Panc1 (cell line): ENCODE results near the gene ATP2C1. TPM values are rescaled to one million over a fixed set of nuclear protein-coding genes. Genes with fewer than 3 reads are reported as not detected.

Source experiments
- ATAC-seq: fragments of 200-7000 bp; cut with Tn5 transposase; 2 replicates; pipeline ENCODE4 v1.9.1; 2020; ENCODE audit warnings: mild to moderate bottlenecking, moderate library complexity
- BruUV-seq: library from RNA; stranded (reverse); fragments of 400-500 nt; replicated peaks from 2 replicates; lab custom pipeline; 2021; lab: Mats Ljungman, UMichigan
- CTCF ChIA-PET: fragments of 300-600 bp; sonication (Branson Sonifier 250); formaldehyde crosslinking; loops from one replicate; lab custom pipeline; 2022; ENCODE audit warnings: antibody characterized with exemption; lab: Charles Lee
- POLR2A ChIA-PET: fragments of 300-600 bp; sonication (Branson Sonifier 250); formaldehyde crosslinking; loops from one replicate; lab custom pipeline; 2022; ENCODE audit warnings: antibody characterized with exemption; lab: Charles Lee
- DNase-seq: peaks from one replicate; pipeline ENCODE4 v3.0.0-alpha.2; 2010; ENCODE audit warnings: low read depth, low spot score
- H3K27ac ChIP-seq: 2 replicates; pipeline ENCODE4 v1.5.1; 2011; ENCODE audit warnings: mild to moderate bottlenecking, low read length, inconsistent platforms
- H3K27me3 ChIP-seq: fragments of 200-500 bp; sonication (Bioruptor generic); 2 replicates; pipeline ENCODE4 v1.6.0; 2014; ENCODE audit warnings: low read length, inconsistent platforms; ENCODE audit not compliant: control insufficient read depth, insufficient read depth
- H3K36me3 ChIP-seq: fragments of 200-500 bp; sonication (Bioruptor generic); 2 replicates; pipeline ENCODE4 v1.5.1; 2014; ENCODE audit warnings: inconsistent platforms, mild to moderate bottlenecking, low read length, moderate library complexity; ENCODE audit not compliant: control insufficient read depth, insufficient read depth
- H3K4me1 ChIP-seq: 2 replicates; pipeline ENCODE4 v1.5.1; 2011; ENCODE audit warnings: inconsistent platforms, mild to moderate bottlenecking, low read length, moderate library complexity; ENCODE audit not compliant: control insufficient read depth, insufficient read depth
- H3K4me3 ChIP-seq, 2 experiments: 2 replicates each; pipeline ENCODE4 v1.5.1; 2011 to 2012; ENCODE audit warnings: low read depth in 2 of 2, low read length in 2 of 2, mild to moderate bottlenecking in 2 of 2, inconsistent platforms in 1 of 2, moderate library complexity in 1 of 2
- H3K9me3 ChIP-seq: fragments of 200-500 bp; sonication (Bioruptor generic); 2 replicates; pipeline ENCODE4 v1.5.1; 2014; ENCODE audit warnings: low read depth, mild to moderate bottlenecking, inconsistent platforms, low read length, moderate library complexity; ENCODE audit not compliant: control insufficient read depth, insufficient read depth
- POLR2AphosphoS5 ChIP-seq: IDR thresholded peaks from 2 replicates; pipeline ENCODE4 v1.6.1; 2012; ENCODE audit warnings: mild to moderate bottlenecking, low read depth, low read length, moderate library complexity
- SIN3A ChIP-seq: IDR thresholded peaks from 2 replicates; pipeline ENCODE4 v1.6.1; 2012; ENCODE audit warnings: low read depth, mild to moderate bottlenecking, low read length, moderate library complexity, borderline replicate concordance; ENCODE audit not compliant: insufficient read depth
- TCF7L2 ChIP-seq: IDR thresholded peaks from 2 replicates; pipeline ENCODE4 v1.6.1; 2011; ENCODE audit warnings: mild to moderate bottlenecking, low read depth, low read length, inconsistent platforms
- in situ Hi-C: cut with HindIII; loops from 2 replicates; pipeline ENCODE4 v1.10.0; 2016; ENCODE audit warnings: low sequenced_read_pairs, low pct_unique_long_range_greater_than_20kb
- intact Hi-C: fragments of 100-400 bp; cut with micrococcal nuclease; formaldehyde crosslinking; loops from one replicate; pipeline ENCODE4 v1.10.0; 2022; ENCODE audit not compliant: unreplicated experiment
- total RNA-seq: library from RNA; stranded (reverse); gene quantifications from one replicate; pipeline ENCODE4 v1.2.1, GENCODE V29; 2021; ENCODE audit not compliant: unreplicated experiment
- TF ChIP-seq, protein P1 (sequence below), 2 experiments: IDR thresholded peaks; 2 replicates each; pipeline ENCODE4 v1.6.1; 2011 to 2012; ENCODE audit warnings: low read depth in 2 of 2, control low read depth in 1 of 2, low read length in 1 of 2, mild to moderate bottlenecking in 1 of 2, moderate library complexity in 1 of 2; ENCODE audit not compliant: insufficient read depth in 1 of 2
- TF ChIP-seq, protein P2 (sequence below): fragments of 450-650 bp; IDR thresholded peaks from 2 replicates; pipeline ENCODE4 v1.5.1; 2017; ENCODE audit warnings: mild to moderate bottlenecking

The ATP2C1 gene
- total RNA-seq, 1 experiment from 2014 or later: 101 TPM

DNA sequence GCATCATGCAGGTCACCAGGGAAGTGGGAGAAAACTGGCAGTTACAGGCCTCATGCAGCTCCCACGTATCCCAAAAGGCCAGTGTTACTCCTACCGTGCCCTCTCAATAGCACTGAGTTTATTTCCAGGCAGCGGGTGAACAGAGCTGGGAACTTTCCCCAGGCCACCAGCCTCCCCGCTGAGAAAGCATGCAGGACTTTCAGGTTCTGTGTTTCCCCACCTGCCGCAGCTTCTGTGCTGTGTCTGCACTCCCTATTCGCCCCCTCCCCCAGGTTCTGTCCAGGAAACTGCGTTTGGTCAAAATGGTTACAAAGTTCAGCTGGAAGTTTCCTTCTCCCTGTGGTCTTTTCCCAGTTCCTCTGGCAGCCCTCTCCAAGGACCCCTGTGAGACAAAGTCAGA is 154.1 kb downstream of the ATP2C1 start:
- intact Hi-C loops: no loop called here
- no peaks in the 10 kb centered on the region for H3K4me1 ChIP-seq
- H3K36me3 ChIP-seq: no peaks in the 10 kb centered on the region
- in situ Hi-C loops: no loop called here
- POLR2A ChIA-PET: interaction anchor here (0.5 to 0.6 kb wide), 2 partner anchors 303 to 1859 kb away, joined by 3 to 4 read pairs; no protein-coding TSS in a partner anchor
- TF ChIP-seq TCF7L2 (no peak), SIN3A (no peak), POLR2AphosphoS5 (no peak)
- TF ChIP-seq, protein P1, sequence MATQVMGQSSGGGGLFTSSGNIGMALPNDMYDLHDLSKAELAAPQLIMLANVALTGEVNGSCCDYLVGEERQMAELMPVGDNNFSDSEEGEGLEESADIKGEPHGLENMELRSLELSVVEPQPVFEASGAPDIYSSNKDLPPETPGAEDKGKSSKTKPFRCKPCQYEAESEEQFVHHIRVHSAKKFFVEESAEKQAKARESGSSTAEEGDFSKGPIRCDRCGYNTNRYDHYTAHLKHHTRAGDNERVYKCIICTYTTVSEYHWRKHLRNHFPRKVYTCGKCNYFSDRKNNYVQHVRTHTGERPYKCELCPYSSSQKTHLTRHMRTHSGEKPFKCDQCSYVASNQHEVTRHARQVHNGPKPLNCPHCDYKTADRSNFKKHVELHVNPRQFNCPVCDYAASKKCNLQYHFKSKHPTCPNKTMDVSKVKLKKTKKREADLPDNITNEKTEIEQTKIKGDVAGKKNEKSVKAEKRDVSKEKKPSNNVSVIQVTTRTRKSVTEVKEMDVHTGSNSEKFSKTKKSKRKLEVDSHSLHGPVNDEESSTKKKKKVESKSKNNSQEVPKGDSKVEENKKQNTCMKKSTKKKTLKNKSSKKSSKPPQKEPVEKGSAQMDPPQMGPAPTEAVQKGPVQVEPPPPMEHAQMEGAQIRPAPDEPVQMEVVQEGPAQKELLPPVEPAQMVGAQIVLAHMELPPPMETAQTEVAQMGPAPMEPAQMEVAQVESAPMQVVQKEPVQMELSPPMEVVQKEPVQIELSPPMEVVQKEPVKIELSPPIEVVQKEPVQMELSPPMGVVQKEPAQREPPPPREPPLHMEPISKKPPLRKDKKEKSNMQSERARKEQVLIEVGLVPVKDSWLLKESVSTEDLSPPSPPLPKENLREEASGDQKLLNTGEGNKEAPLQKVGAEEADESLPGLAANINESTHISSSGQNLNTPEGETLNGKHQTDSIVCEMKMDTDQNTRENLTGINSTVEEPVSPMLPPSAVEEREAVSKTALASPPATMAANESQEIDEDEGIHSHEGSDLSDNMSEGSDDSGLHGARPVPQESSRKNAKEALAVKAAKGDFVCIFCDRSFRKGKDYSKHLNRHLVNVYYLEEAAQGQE (IDR thresholded peaks at IDR 0.05; ENCODE audit: insufficient read depth in 1 of 2, low read depth in 2 of 2, low read length in 1 of 2): no peak
- TF ChIP-seq, protein P2, sequence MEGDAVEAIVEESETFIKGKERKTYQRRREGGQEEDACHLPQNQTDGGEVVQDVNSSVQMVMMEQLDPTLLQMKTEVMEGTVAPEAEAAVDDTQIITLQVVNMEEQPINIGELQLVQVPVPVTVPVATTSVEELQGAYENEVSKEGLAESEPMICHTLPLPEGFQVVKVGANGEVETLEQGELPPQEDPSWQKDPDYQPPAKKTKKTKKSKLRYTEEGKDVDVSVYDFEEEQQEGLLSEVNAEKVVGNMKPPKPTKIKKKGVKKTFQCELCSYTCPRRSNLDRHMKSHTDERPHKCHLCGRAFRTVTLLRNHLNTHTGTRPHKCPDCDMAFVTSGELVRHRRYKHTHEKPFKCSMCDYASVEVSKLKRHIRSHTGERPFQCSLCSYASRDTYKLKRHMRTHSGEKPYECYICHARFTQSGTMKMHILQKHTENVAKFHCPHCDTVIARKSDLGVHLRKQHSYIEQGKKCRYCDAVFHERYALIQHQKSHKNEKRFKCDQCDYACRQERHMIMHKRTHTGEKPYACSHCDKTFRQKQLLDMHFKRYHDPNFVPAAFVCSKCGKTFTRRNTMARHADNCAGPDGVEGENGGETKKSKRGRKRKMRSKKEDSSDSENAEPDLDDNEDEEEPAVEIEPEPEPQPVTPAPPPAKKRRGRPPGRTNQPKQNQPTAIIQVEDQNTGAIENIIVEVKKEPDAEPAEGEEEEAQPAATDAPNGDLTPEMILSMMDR: no peak
- no peaks in the 10 kb centered on the region for H3K9me3 ChIP-seq
- no peaks in the 10 kb centered on the region for H3K27me3 ChIP-seq
- CTCF ChIA-PET: no interaction called here
- DNase-seq (no peak), ATAC-seq (no peak)
- H3K27ac ChIP-seq: no peak overlapping the region
- no peak overlapping the region for H3K4me3 ChIP-seq
- BruUV-seq: no TSS peak

- in situ Hi-C loops (no loop called here), intact Hi-C loops (loop anchor here (5.0 kb wide), 1 partner anchor 977 kb away; no protein-coding TSS in a partner anchor)
- DNase-seq (no peak), ATAC-seq (no peak)
- H3K9me3 ChIP-seq: no peaks in the 10 kb centered on the region
- H3K27ac ChIP-seq: no peak overlapping the region
- no peaks in the 10 kb centered on the region for H3K4me1 ChIP-seq
- ChIA-PET CTCF (no interaction called here), POLR2A (no interaction called here)
- TF ChIP-seq SIN3A (no peak), TCF7L2 (no peak), POLR2AphosphoS5 (no peak)
- TF ChIP-seq, protein P1 (IDR thresholded peaks at IDR 0.05; ENCODE audit: insufficient read depth in 1 of 2, low read depth in 2 of 2, low read length in 1 of 2): no peak
- TF ChIP-seq, protein P2: no peak
- no peaks in the 10 kb centered on the region for H3K36me3 ChIP-seq
- no peak overlapping the region for H3K4me3 ChIP-seq
- no TSS peak for BruUV-seq
- no peaks in the 10 kb centered on the region for H3K27me3 ChIP-seq
These were observed 156.1 kb downstream of the ATP2C1 start for GRCh38 chr3:131050001-131050400.
